ENCODE data around the gene ERICH6.
"Not testable (repeated sequence)": the region's sequence is repeated elsewhere in the genome, so short reads cannot be mapped to it uniquely, and the experiment has no call there.

The ERICH6 gene

DNA sequence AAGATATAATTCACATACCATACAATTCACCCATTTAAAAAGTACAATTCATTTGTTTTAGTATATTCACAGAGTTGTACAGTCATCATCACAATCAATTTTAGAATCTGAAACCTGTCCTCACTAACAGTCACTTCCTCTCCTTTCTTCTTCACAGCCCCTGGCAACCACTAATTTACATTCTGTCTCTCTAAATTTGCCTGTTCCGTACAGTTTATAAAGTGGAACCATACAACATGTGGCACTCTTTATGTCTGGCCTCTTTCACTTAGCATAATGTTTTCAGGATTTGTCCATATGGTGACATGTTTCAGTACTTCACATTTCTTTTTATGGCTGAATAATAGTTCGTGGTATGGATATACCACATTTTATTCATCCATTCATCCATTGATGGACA lies 22.7 kb downstream of the ERICH6 start:
- no peak for DNase-seq

- DNase-seq, result no peak
Measured at GRCh38 chr3:150680562-150680961, 23.2 kb downstream of the ERICH6 start.

GRCh38 chr3:150675587-150675986 lies 28.1 kb downstream of the ERICH6 start:
- DNase-seq, result no peak

- DNase-seq, result no peak
Measured at GRCh38 chr3:150673966-150674365, 29.8 kb downstream of the ERICH6 start.

- no peak for DNase-seq
Measured at GRCh38 chr3:150666167-150666566, 37.6 kb downstream of the ERICH6 start.

DNA sequence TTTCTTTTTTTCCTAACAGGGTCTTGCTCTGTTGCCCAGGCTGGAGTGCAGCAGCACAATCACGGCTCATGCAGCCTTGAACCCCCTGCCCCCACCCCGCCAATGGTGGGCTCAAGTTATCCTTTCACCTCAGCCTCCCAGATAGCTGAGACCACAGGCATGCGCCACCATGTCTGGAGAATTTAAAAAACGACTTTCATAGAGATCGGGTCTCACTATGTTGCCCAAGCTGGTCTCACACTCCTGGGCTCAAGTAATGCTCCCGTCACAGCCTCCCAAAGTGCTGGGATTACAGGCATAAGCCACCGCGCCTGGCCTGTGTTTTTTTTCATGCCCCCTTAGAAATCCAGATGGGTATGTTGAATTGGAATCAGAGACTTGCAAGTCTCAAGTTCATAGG lies 40.3 kb downstream of the ERICH6 start:
- DNase-seq, result no peak

DNA sequence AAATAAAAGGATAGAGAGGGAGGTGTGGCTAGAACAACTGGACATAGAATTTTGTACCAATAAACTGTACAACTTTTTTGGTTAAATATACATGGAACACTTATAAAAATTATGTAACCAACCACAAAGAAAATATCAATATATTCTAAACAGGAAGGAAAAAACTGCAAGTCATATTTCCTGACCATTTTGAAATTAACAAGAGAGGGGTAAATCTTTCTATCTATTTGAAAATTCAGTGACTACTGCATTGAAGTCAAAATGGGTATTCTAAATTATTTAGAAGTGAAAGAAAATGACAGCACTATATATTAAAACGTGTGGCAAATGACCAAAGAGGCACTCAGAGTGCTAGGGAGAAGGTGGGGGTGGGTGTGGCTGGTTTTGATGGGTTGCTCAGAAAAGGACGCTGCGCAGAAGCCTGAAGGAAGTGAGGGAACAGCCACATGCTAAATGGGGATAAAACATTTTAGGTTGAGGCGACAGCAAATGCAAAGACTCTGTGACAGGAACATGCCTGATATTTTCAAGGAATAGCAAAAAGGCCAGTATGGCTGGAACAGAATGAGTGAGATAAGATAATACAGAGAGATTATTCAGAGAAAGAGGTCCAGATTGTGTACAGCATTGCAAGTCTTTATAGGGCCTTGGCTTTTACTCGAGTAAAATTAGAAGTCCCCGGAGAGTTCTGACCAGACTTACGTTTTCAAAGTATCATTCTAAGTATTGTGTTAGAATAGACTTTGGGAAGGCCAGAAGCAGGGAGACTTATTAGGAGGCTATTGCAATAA lies 41.1 kb downstream of the ERICH6 start:
- no peak for DNase-seq

DNA sequence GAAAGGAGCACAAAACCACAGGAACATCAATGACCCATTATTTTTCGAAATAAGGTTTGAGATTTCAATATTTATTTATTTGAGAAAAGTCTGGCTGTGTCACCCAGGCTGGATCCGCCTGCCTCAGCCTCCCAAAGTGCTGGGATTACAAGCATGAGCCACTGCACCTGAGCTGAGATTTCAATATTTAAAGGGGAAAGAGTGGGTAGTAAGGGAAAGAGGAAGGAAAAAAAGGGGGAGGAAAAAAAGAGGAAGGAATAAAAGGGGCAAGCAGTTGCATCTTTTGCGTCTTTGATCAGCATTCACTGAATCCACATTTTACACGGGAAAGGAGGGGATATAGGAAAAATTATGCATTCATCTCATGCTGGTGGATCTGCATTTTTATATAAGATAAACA lies 47.4 kb downstream of the ERICH6 start:
- no peak for DNase-seq

GRCh38 chr3:150653110-150653561 lies 50.6 kb downstream of the ERICH6 start:
- DNase-seq, result no peak

- no peak for DNase-seq
Measured at GRCh38 chr3:150640256-150640655, 63.5 kb downstream of the ERICH6 start.

DNA sequence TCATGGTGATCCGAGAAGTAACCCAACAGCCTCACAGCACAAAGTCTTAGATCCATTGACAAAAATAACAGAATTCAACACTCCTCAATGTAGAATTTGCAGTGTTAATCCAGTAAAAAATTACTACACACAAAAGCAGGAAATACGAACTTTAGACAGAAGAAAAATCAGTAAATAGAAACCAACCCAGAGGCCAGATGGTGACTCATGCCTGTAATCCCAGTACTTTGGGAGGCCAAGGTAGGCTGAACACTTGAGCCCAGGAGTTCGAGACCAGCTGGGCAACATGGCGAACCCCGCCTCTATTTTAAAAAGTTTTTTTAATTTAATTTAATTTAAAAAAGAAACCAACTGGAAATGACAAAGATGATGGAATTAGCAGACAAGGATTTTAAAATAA lies 64.5 kb downstream of the ERICH6 start:
- DNase-seq, result no peak

GRCh38 chr3:150636258-150636657 lies 67.5 kb downstream of the ERICH6 start:
- no peak for DNase-seq

- DNase-seq, result no peak
Measured at GRCh38 chr3:150635526-150635925, 68.2 kb downstream of the ERICH6 start.

GRCh38 chr3:150635076-150635475 lies 68.6 kb downstream of the ERICH6 start:
- no peak for DNase-seq

DNA sequence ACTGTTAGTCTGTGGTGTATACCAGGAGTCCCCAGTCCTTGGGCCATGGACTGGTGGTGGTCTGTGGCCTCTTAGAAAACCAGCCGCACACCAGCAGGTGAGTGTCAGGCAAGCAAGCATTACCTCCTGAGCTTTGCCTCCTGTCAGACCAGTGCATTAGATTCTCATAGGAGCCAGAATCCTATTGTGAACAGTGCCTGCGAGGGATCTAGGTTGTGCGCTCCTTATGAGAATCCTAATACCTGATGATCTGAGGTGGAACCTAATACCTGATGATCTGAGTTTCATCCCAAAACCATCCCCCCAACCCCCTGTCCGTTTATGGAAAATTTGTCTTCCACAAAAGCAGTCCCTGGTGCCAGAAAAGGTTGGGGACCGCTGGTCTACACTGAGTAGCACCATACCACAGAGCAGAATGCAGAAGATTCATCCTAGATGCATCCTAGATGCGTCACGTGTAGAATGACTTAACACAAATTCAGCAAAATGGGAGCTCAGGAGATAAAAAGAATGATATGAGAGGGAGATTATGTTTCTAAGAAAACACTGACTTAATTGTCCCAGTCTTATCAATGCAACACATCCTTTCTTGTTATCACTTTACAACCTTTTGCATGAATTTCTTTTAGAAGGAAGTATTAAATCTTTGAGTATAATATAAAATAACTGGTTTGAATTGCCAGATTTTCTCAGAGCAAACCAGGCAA lies 72.1 kb downstream of the ERICH6 start:
- no peak for DNase-seq

DNA sequence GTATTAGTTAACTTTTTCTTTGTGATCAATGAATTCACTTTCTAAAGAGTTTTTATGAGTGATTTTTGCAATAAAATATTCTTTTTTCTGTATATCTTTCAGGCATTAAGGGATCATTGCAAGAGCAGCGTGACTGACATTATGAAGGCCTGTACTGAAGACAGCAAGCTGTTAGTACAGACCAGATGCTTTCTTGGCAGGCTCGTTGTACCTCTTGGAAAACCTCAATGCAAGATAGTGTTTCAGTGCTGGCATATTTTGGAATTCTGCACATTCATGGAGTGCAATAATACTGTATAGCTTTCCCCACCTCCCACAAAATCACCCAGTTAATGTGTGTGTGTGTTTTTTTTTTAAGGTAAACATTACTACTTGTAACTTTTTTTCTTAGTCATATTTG lies 76.2 kb downstream of the ERICH6 start:
- no peak for DNase-seq

GRCh38 chr3:150626148-150626930 lies 77.4 kb downstream of the ERICH6 start:
- DNase-seq, result no peak

- no peak for DNase-seq
Measured at GRCh38 chr3:150623945-150624344, 79.8 kb downstream of the ERICH6 start.

- not testable (repeated sequence) for DNase-seq
Measured at GRCh38 chr3:150622955-150623354, 80.8 kb downstream of the ERICH6 start.

DNA sequence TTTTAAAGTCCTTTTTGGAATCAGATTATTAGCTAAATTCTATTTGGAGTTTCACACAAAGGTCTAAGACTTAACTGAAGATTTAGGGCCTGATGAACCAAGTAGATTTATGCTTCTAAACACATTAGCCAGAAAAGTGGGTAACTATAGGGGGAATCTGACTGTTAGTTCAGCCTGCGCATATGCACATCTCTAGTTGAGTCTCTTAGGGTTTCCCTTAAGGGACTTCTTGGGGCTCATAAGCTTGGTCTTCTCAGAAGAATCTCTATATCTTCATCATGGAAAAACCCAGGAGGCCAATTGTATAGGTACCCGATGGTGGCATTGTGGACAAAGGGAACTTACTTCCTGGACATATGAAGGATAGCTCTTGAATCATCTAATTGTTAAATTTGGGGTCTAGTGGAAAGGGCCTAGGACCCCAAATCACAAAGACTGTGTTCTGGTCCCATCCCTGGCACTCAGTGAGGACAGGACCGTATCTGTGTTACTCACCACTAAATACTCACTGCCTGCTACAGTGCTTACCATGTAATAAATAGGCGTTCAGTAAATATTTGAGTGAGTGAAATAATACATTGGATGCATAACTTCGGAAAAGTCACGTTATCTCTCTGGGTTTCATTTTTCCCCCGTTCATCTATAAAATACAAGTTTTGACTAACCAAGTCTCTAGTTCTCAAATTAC lies 83.6 kb downstream of the ERICH6 start:
- no peak for DNase-seq

DNA sequence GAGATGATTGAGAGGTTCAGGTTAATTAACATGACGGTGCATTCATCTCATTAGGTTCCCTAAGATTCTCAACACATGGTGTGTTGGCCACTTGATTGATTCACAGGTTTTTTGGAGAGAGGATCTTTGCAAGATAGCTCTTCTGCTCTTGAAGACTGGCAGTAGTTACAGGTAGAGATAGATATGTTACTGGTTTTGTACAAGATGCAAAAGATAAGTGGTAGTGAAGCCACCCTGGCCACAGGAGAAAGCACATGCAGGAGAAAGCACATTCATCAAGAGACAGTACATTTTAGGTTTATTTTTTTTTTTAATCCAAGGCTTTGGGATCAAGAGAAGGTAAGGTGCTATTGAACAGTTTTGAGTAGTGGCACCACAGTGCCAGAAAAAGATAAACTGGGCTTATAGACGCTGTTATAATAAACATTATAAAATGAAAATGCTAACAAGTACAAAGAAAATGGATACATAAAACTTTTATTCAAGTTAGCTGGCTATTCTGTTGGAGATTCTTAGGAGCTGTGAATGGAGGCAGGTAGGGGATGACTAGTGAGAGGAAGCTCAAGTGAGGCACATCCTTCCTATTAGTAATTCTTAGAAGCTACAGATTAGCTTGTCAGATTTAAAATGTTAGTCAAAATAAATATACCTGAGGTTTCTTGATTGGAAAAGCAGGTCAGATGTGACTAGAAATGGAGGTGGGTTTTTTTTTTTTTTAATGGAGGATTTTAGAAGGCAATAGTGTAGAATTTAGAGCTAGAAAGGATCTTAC lies 89.8 kb downstream of the ERICH6 start:
- DNase-seq, result no peak

GRCh38 chr3:150613034-150613433 lies 90.7 kb downstream of the ERICH6 start:
- no peak for DNase-seq

Data from stimulated activated CD4-positive, alpha-beta T cell treated with anti-CD3 and anti-CD28 coated beads, Interleukin-2, amount 100 ng/mL, for 24 hours (primary cell).